Mononuclear cell (primary cell): Measurements from ENCODE around the gene NUP35. TPM values are rescaled to one million over a fixed set of nuclear protein-coding genes. Genes with fewer than 3 reads are reported as not detected.

Source experiments
- H3K27me3 ChIP-seq: 2 replicates; pipeline ENCODE4 v1.6.0; 2011; ENCODE audit warnings: low read length, control low read depth; ENCODE audit not compliant: insufficient read depth
- H3K4me1 ChIP-seq: 2 replicates; pipeline ENCODE4 v1.5.1; 2011; ENCODE audit warnings: mild to moderate bottlenecking, low read length, control low read depth; ENCODE audit not compliant: insufficient read depth
- H3K4me3 ChIP-seq: 2 replicates; pipeline ENCODE4 v1.5.1; 2011; ENCODE audit warnings: mild to moderate bottlenecking, low read length, moderate library complexity
- H3K9me3 ChIP-seq: 2 replicates; pipeline ENCODE4 v1.5.1; 2011; ENCODE audit warnings: low read depth, mild to moderate bottlenecking, control low read depth, low read length
- total RNA-seq: library from RNA; depleted of rRNA; stranded (reverse); fragments of >200 nt; gene quantifications from one replicate; pipeline ENCODE4 v1.2.3, GENCODE V29; 2012

The NUP35 gene
- total RNA-seq: 13.7 TPM

GRCh38 chr2:183124222-183124956 is at the start of gene NUP35:
Gene NUP35 (plus strand): TSS chr2:183124443. CDS start chr2:183124458, 15 bp downstream.
- Histone ChIP-seq H3K9me3 (no peaks in the 10 kb centered on the region), H3K4me1 (peaks cover 19% of the 10 kb centered on the region), H3K27me3 (peaks cover 5% of the 10 kb centered on the region), H3K4me3 (peak within 1 kb of the TSS; percentile 68)

- no peaks in the 10 kb centered on the region for H3K9me3 ChIP-seq
- H3K27me3 ChIP-seq: peaks cover 18% of the 10 kb centered on the region
- peaks cover 9% of the 10 kb centered on the region for H3K4me1 ChIP-seq
- peak overlapping the region; percentile 83 for H3K4me3 ChIP-seq
Measured at GRCh38 chr2:183078163-183078463, 46.1 kb upstream of the NUP35 start.

GRCh38 chr2:183078464-183079138 is 45.6 kb upstream of the NUP35 start, which contains the start of gene DUSP19:
Gene DUSP19 (plus strand): TSS chr2:183078747. CDS start chr2:183078934, 187 bp downstream.
- no peaks in the 10 kb centered on the region for H3K9me3 ChIP-seq
- peak within 1 kb of the TSS; percentile 83 for H3K4me3 ChIP-seq
- H3K27me3 ChIP-seq: peaks cover 18% of the 10 kb centered on the region
- H3K4me1 ChIP-seq: peaks cover 9% of the 10 kb centered on the region

GRCh38 chr2:183079139-183079775 is 45.0 kb upstream of the NUP35 start:
- Histone ChIP-seq H3K4me1 (peaks cover 9% of the 10 kb centered on the region), H3K27me3 (peaks cover 18% of the 10 kb centered on the region), H3K9me3 (no peaks in the 10 kb centered on the region), H3K4me3 (peak overlapping the region; percentile 83)

GRCh38 chr2:183081911-183082310 is 42.3 kb upstream of the NUP35 start:
- peaks cover 10% of the 10 kb centered on the region for H3K27me3 ChIP-seq
- H3K4me3 ChIP-seq: no peak overlapping the region
- no peaks in the 10 kb centered on the region for H3K9me3 ChIP-seq
- H3K4me1 ChIP-seq: peaks cover 9% of the 10 kb centered on the region

- Histone ChIP-seq H3K9me3 (no peaks in the 10 kb centered on the region), H3K27me3 (no peaks in the 10 kb centered on the region), H3K4me3 (no peak overlapping the region), H3K4me1 (no peaks in the 10 kb centered on the region)
Measured at GRCh38 chr2:183088061-183088460, 36.2 kb upstream of the NUP35 start.

GRCh38 chr2:183089192-183089851 is 34.9 kb upstream of the NUP35 start:
- H3K4me3 ChIP-seq: no peak overlapping the region
- H3K4me1 ChIP-seq: no peaks in the 10 kb centered on the region
- no peaks in the 10 kb centered on the region for H3K27me3 ChIP-seq
- no peaks in the 10 kb centered on the region for H3K9me3 ChIP-seq

GRCh38 chr2:183091318-183091953 is 32.8 kb upstream of the NUP35 start:
- Histone ChIP-seq H3K4me1 (no peaks in the 10 kb centered on the region), H3K9me3 (no peaks in the 10 kb centered on the region), H3K27me3 (no peaks in the 10 kb centered on the region), H3K4me3 (no peak overlapping the region)

GRCh38 chr2:183091954-183092345 is 32.3 kb upstream of the NUP35 start:
- Histone ChIP-seq H3K27me3 (no peaks in the 10 kb centered on the region), H3K9me3 (no peaks in the 10 kb centered on the region), H3K4me3 (no peak overlapping the region), H3K4me1 (no peaks in the 10 kb centered on the region)

GRCh38 chr2:183093857-183094657 is 30.2 kb upstream of the NUP35 start:
- Histone ChIP-seq H3K9me3 (no peaks in the 10 kb centered on the region), H3K4me3 (no peak overlapping the region), H3K4me1 (no peaks in the 10 kb centered on the region), H3K27me3 (no peaks in the 10 kb centered on the region)

GRCh38 chr2:183105402-183106134 is 18.7 kb upstream of the NUP35 start:
- Histone ChIP-seq H3K4me3 (no peak overlapping the region), H3K27me3 (peaks cover 9% of the 10 kb centered on the region), H3K9me3 (no peaks in the 10 kb centered on the region), H3K4me1 (no peaks in the 10 kb centered on the region)

- H3K4me3 ChIP-seq: no peak overlapping the region
- H3K27me3 ChIP-seq: peaks cover 6% of the 10 kb centered on the region
- H3K4me1 ChIP-seq: no peaks in the 10 kb centered on the region
- H3K9me3 ChIP-seq: no peaks in the 10 kb centered on the region
Measured at GRCh38 chr2:183112577-183112976, 11.7 kb upstream of the NUP35 start.

GRCh38 chr2:183113630-183114029 is 10.6 kb upstream of the NUP35 start:
- H3K4me3 ChIP-seq: no peak overlapping the region
- H3K4me1 ChIP-seq: no peaks in the 10 kb centered on the region
- H3K9me3 ChIP-seq: no peaks in the 10 kb centered on the region
- peaks cover 9% of the 10 kb centered on the region for H3K27me3 ChIP-seq
